Kidney epithelial cell (primary cell): ENCODE results near the gene ITK. TPM values are rescaled to one million over a fixed set of nuclear protein-coding genes. Genes with fewer than 3 reads are reported as not detected.

Source experiments
- DNase-seq: peaks from one replicate; pipeline ENCODE4 v3.0.0-alpha.2; 2010; ENCODE audit warnings: low read depth
- H3K27me3 ChIP-seq: 2 replicates; pipeline ENCODE4 v1.6.0; 2011; ENCODE audit warnings: low read length; ENCODE audit not compliant: control insufficient read depth, insufficient read depth
- H3K36me3 ChIP-seq: 2 replicates; pipeline ENCODE4 v1.5.1; 2011; ENCODE audit warnings: low read length; ENCODE audit not compliant: control insufficient read depth, insufficient read depth
- H3K4me3 ChIP-seq: 2 replicates; pipeline ENCODE4 v1.5.1; 2011; ENCODE audit warnings: low read depth, mild to moderate bottlenecking, control low read depth, low read length
- total RNA-seq: library from RNA; depleted of rRNA; stranded (reverse); fragments of >200 nt; gene quantifications from 2 replicates; pipeline ENCODE4 v1.2.3, GENCODE V29; 2015
- TF ChIP-seq, protein P1 (sequence below): IDR thresholded peaks from 2 replicates; pipeline ENCODE4 v1.5.1; 2011; ENCODE audit warnings: mild to moderate bottlenecking, moderate library complexity, low read length, control low read depth, inconsistent platforms; ENCODE audit not compliant: insufficient read depth, poor library complexity, severe bottlenecking

Gene ITK
- total RNA-seq, 1 donor from 2014 or later = not detected

DNA sequence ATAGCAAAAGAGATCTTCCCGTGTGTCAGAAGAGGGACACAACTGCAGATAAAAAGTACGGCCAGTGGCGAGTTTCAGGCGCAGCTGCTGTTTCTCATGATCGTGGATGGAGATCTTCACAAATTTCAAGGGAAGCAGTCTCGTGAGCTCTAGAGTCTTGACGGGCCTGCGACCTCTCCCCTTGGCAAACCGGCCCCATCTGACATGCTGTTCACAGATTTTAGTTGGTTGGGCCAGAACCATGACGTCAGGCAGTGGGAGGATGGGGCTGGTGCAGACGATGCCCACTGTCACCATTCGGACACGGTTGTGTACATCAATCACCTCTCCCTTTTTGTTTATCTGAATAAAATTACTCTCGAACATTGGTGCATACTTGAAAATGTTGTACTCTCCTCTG, 15.0 kb upstream of the ITK start:
- TF ChIP-seq, protein P1, sequence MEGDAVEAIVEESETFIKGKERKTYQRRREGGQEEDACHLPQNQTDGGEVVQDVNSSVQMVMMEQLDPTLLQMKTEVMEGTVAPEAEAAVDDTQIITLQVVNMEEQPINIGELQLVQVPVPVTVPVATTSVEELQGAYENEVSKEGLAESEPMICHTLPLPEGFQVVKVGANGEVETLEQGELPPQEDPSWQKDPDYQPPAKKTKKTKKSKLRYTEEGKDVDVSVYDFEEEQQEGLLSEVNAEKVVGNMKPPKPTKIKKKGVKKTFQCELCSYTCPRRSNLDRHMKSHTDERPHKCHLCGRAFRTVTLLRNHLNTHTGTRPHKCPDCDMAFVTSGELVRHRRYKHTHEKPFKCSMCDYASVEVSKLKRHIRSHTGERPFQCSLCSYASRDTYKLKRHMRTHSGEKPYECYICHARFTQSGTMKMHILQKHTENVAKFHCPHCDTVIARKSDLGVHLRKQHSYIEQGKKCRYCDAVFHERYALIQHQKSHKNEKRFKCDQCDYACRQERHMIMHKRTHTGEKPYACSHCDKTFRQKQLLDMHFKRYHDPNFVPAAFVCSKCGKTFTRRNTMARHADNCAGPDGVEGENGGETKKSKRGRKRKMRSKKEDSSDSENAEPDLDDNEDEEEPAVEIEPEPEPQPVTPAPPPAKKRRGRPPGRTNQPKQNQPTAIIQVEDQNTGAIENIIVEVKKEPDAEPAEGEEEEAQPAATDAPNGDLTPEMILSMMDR = no peak
- H3K27me3 ChIP-seq = no peaks in the 10 kb centered on the region
- H3K36me3 ChIP-seq = no peaks in the 10 kb centered on the region
- no peak overlapping the region for H3K4me3 ChIP-seq
- DNase-seq = no peak

DNA sequence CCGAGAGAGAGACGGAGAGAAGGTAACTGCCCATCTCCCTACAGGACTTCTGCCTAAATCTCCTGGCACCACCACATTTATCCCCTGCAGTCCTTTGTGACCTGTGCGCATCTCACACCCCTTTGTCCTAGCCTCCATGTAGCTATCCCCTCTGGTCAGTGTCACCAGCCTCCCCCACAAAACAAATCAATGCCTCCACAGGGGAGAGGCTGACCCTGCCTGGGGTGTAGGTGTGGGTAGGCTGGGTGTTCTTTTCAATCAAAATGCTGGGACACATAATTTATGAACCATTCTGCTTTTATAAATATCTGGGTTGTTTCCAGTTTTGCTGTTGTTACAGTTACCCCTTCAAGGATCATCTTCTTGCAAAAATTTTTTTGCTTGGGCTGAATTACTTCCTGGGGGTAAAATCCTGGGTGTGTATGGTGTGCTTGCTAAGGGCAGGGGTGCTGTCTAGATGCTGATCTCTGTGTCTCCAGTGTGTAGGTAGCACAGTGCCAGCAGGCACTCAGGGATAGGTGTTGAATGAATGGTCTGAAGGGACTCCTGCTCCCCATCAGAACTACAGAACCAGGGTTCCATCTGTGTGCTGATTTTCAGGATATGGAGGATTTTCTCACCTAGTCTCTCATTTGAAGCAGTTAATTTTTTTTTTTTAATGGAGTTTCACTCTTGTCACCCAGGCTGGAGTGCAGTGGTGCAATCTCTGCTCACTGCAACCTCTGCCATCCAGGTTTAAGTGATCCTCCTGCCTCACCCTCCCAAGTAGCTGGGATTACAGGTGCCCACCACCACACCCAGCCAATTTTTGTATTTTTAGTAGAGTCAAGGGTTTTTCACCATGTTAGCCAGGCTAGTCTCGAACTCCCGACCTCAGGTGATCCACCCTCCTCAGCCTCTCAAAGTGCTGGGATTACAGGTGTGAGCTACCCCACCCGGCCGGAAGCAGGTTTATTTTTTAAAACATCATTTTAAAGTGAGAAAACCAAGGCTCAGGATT, 14.1 kb upstream of the ITK start, which contains the start of gene GARIN3:
TSS of gene GARIN3 (minus strand) at position 51 of the 1,000 bp plus-strand sequence. CDS start 96 bp downstream, outside the sequence.
- no peaks in the 10 kb centered on the region for H3K27me3 ChIP-seq
- H3K36me3 ChIP-seq = no peaks in the 10 kb centered on the region
- TF ChIP-seq, protein P1 = no peak
- DNase-seq = no peak
- no peak within 1 kb of the TSS for H3K4me3 ChIP-seq

DNA sequence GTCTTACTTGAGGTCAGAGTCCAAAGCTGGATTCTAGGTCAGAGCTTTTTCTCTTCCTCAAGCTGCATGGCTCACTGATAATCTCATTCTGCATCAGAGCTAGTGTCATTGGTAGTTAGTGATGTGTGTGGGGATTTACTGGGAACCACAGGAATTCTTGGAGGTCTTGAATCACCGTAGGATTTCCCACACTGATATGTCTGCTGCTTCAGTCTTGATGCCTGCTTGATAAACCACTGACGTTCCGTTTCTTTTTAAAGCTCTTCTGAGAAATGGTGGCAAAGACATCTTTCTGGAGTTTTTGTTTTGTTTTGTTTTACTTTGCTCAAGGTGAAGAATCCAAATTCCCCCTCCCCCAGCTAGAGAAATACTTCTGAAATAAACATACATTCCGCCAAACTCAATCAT, 13.4 kb upstream of the ITK start:
- Histone ChIP-seq H3K4me3 (no peak overlapping the region), H3K27me3 (no peaks in the 10 kb centered on the region), H3K36me3 (no peaks in the 10 kb centered on the region)
- peak; percentile 69 for DNase-seq
- TF ChIP-seq, protein P1 = no peak

DNA sequence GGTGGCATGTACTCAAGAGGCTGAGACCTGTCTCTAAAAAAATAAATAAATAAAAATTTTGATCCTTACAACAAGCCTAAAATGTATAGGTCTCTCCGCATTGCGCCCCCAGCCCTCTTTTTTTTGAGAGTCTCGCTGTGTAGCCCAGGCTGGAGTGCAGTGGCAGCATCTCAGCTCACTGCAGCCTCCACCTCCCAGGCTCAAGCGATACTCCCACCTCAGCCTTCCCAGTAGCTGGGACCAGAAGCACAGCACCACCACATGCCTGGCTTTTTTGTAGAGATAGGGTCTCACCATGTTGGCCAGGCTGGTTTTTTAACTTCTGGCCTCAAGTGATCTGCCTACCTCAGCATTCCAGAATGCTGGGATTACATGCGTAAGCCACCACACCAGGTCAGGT, 12.4 kb upstream of the ITK start:
- Histone ChIP-seq H3K4me3 (no peak overlapping the region), H3K27me3 (no peaks in the 10 kb centered on the region), H3K36me3 (no peaks in the 10 kb centered on the region)
- DNase-seq = no peak
- TF ChIP-seq, protein P1 = no peak

DNA sequence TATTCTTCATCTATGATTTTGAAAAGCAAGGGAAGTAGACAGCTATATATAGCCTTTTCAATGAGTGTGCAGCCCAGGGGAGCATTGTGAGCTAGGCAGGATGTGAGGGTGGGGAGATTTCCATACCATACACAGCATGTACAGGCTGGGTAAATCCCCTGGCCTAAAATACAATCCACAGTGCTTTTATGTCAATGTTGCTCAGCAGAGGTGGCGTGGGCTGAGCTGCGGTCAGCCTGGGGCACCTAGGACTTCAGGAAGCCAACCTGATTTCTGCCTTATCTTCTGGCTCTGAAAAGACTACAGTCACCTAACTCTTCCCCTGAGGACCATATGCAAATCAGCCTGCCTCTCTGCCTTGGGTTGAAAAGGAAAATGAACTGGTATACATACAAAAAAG, 8.2 kb upstream of the ITK start:
- H3K36me3 ChIP-seq = no peaks in the 10 kb centered on the region
- TF ChIP-seq, protein P1 = no peak
- no peaks in the 10 kb centered on the region for H3K27me3 ChIP-seq
- H3K4me3 ChIP-seq = no peak overlapping the region
- DNase-seq = no peak
